ENCODE results near the gene ANO5. TPM values are rescaled to one million over a fixed set of nuclear protein-coding genes. Genes with fewer than 3 reads are reported as not detected.

The ANO5 gene
- total RNA-seq, result under 0.01 and 0.09 TPM in 2 replicates

GRCh38 chr11:22192642-22193347, at the start of gene ANO5:
Gene ANO5, plus strand, starts transcription at chr11:22193085. Its CDS starts 408 bp downstream, at chr11:22193493.
- no peak for DNase-seq

GRCh38 chr11:22151649-22152197, 41.2 kb upstream of the ANO5 start:
- no peak for DNase-seq

- DNase-seq, result no peak
These were observed 35.4 kb upstream of the ANO5 start for GRCh38 chr11:22157531-22157930.

DNA sequence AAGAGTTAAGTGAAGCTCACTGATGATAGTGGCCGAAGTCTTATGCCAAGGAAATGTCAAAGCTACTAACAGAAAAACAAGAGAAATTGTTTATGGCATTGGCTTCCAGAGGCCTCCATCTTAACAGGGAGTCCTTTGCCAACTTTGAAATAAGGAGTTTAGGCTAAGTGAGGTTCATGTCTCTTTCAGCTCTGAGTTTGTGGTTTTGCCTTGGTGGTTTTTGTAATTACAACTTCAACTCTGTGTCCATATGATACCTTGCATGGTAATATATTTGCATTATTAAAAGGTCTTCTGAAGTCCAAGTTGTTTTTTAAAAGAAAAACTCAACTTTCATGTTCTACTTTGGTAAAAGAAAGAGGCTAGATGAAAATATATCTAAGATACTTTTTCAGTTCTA, 31.4 kb upstream of the ANO5 start:
- no peak for DNase-seq

GRCh38 chr11:22162756-22163155, 30.1 kb upstream of the ANO5 start:
- DNase-seq, result no peak

DNA sequence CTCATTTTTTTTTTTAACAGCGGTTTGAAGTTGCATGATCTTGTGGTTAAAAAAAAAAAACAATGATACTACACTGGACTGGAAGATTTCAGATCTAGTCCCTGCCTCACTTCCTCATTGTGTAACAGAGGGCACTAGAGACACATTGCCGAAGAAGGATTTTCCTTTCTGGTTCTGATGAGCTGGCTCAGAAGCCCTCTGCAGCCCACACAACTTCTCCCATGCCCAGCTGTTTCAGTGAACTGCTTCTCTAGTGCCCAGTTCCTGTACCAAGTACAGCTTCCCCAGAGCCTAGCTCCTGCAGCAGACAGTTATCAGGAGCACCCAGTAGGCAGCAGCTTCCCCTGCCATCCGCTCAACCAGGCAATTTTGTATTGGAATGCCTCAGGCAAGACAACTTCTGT, 29.5 kb upstream of the ANO5 start:
- DNase-seq, result no peak

GRCh38 chr11:22165087-22165486, 27.8 kb upstream of the ANO5 start:
- DNase-seq, result no peak

GRCh38 chr11:22165759-22166513, 26.9 kb upstream of the ANO5 start:
- no peak for DNase-seq

DNA sequence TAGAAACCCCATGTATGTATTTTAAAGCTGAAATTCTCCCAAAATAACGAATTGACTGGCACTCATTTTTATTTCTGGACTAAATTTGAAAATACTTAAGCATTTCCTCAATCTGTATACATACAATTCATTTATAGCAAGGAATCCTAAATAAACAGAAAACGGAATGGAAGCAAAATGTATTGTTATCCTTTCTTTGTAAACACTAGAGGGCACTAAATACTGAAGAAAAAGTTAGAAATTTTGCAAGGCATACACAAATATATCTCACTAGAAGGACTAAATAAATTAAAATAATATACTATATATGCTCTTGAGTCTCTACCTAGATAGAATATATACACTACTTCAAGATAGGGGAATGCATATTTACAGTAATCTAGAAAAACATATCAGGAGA, 23.1 kb upstream of the ANO5 start:
- DNase-seq, result no peak

DNA sequence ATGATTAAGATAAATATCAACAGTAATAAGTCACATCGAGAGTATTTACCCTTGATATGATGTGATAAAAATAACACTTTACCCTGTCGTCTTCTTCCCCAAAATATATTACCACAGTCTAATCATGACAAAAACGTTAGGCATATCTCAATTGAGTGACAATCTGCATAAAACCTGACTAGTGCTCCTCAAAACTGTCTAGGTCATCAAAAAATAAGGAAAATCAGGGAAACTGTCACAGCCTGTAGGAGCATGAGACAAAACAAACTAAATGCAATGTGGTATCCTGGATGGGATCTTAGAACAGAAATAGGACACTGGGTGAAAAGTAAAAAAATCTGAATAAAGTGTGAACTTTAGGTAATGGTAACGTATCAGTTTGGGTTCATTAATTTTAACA, 19.4 kb upstream of the ANO5 start:
- DNase-seq, result no peak

- DNase-seq, result no peak
These were observed 15.7 kb upstream of the ANO5 start for GRCh38 chr11:22177186-22177585.

DNA sequence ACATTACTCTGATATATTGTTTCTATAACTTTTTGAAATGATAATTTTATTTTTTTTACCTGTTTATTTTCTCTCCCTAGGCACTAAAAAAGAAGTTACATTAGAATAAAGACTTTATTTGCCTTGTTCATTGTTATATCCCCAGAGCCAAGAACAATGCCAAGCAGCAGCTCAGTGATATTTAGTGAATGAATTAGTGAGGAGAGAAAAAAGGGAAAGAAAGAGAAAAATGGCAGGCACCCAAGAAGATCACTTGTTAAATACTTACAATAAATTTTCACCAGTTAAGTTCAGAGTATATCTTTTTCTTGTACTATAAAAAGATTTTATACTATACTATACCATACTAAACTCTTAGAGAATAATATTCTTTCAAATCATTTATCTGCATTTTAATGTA, 13.3 kb upstream of the ANO5 start:
- no peak for DNase-seq

GRCh38 chr11:22180131-22180530, 12.8 kb upstream of the ANO5 start:
- DNase-seq, result no peak

- DNase-seq, result no peak
These were observed 3.2 kb upstream of the ANO5 start for GRCh38 chr11:22189660-22190059.

DNA sequence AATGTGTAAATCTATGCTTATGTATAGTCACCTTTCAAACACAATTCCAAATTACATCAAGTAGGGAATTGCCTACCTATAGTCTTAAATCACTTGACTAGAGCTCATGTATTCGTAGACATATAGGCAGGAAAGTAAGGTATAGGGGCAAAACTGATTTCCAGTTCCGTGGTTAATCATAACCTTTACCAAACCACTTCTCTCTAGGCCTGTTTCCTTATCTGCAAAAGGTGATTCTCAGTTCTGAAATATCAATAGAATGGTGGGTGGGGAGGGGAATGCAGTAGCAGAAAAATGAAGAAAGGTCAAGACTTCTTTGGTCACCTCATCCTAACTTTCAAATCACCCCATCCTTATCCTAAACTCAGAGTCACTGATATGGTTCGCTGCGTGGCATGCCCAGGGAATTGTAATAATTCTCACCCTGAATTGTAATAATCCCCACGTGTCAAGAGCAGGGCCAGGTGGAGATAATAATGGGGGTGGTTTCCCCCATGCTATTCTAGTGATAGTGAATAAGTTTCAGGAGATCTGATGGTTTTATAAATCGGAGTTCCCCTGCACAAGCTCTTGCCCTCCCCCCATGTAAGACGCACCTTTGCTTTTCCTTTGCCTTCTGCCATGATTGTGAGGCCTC, 1.9 kb upstream of the ANO5 start:
- DNase-seq, result no peak

DNA sequence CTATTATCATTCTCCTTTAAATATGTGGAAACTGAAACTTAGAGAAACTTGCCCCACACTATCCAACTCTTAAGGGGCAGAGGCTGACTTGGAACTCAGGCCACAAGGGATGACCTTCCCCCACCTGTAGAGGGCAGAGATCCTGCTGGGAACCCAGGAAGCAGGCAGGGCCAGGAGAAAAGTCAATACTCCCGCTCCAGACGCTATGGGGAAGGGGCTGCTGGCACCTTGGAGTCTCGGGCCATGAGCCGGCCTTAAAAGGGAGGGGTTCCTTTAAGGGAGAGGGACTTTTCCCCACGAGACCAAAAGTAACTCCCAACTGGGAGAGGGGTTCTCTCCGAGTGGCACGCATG, 620 bp upstream of the ANO5 start:
- DNase-seq, result no peak

DNA sequence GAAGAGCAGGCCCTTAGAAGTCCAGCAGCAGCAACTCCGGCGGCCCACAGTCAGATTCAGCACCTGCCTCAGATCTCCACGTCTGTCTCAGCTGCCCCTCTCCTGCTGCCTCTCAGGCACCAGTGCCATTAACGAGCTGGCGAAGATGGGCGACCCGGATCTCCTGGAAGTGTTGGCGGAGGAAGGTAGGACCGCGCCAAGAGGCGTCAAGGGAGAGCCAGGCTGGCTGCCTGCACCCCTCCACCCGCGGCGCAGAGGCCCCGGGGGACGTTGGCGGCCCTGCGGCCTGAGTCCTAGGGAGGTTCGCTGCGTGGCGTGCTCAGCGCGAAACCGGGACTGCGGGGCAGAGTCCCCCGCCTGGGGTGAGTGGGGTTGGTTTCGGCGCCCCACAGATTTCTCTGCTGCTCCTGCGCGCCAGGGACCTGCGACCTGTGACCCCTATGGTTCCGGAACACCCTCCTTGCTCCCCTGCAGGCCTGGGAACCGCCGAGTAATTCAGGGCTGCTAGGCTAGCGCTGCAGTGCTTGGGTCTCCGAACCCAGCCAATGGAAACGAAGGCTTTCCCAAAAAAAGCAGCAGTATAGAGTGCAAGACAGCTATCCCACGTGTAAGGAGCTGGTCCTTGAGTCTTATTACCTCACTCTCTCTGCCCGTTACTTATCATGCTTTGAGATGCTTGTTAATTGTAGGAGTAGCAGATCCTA, 615 bp downstream of the ANO5 start:
- DNase-seq, result no peak

GRCh38 chr11:22194306-22194705, 1.4 kb downstream of the ANO5 start:
- no peak for DNase-seq

DNA sequence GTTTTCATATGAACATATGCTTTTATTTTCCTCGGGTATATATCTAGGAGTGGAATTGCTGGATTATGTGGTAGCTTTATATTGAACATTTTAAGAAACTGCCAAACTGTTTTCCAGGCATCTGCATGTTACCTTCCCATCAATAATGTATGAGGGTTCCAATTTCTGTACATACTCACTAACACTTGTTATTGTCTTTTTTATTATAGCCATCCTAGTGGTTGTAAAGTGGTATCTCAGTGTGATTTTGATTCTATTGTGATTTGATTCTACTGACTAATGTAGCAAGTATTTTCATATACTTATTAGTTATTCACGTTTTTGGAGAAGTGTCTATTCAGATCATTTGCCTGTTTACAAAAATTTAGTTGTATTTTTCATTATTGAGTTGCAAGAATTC, 2.0 kb downstream of the ANO5 start:
- DNase-seq, result no peak

DNA sequence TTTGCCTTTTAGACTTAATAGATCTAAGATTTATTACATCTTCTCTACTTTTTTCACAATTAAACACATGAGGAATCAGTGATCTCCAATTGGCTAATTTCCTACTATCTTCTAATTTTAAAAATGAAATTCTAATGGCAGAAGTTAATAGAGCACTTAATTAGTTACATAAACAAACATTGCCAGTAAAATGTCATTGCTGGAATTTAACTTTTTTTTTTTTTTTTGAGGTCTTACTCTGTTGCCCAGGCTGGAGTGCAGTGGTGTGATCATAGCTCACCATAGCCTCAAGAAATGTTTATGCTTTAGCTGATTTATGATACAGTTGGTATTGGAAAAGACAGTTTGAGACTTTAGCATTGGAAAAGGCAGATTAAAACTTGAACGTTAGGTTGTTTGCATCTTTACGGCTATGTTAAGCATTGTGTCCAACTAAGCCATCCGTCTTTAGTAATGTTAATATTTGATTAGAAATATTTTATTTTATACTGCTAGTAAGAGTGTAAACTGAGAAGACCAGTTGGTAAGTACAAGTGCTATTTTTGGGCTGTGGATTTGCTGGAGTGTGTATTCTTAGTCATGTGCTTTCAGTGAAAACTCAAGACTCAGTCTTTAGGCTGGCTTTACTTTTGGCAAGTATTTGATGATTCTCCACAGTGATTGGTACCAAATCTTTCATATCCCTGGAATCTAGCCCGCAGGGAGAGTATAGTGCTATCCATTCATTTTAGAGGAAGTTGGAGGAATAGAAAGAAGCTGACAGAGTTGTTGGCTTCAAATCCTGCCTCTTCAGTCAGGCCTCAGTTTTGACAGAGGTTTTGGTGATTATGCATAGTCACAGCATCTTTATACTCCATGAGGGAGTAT, 4.5 kb downstream of the ANO5 start:
- no peak for DNase-seq

- DNase-seq, result no peak
These were observed 6.4 kb downstream of the ANO5 start for GRCh38 chr11:22199243-22199642.

GRCh38 chr11:22203281-22203680, 10.4 kb downstream of the ANO5 start:
- no peak for DNase-seq
